ENCODE results near the gene ANKRD40CL.

Gene ANKRD40CL

DNA sequence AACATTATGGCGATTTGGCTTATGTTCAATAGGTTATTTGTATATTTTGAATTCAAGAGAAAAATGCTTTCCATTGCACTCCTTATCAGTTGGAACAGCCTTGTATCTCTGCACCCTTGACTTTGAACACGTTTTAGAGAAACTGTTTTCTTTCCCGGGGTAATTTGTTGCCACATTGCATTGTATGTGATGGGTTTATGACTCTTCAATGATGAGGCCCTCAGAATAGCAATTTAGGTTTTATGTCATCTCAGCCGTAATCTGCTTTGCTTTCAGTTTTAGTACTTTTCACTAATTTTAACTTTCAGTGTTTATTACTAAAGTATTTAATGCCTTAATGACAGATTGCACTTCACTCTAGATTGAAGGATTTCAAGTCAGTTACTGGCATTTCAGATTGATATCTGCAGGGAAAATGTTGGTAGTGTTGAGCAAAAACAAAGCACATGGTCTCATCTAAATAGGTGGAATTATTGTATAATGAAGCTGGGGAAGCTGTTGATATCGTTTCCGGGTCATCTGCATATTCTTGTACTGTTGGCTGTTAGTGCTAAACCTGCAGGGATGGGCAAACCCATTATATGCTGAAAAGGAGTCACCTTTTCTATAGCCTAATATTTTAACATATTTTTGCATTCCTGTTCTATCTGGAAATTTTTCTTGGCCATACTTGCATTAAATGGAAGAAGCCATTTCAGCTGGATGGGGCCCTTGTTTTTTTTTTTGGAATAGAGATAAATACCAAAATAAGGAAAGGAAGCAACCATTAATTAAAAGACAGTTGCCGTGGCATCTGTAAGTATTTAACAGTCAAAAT lies 45.9 kb downstream of the ANKRD40CL start:
- TF ChIP-seq CTCF (IDR thresholded peaks at IDR 0.05; ENCODE audit: low read length): no peak
- TF ChIP-seq EZH2 (optimal IDR thresholded peaks at IDR 0.05; ENCODE audit: low read depth, low read length): no peak
- no peak for TF ChIP-seq EZH2phosphoT487 (IDR thresholded peaks at IDR 0.05; ENCODE audit: low read length)
- H3K4me1 ChIP-seq (ENCODE audit: low read length): peaks cover 16% of the 10 kb centered on the region
- H3K9me3 ChIP-seq (replicated peaks; ENCODE audit: insufficient read depth, low read length): no peaks in the 10 kb centered on the region
- H3K9me2 ChIP-seq (replicated peaks; ENCODE audit: insufficient read depth, low read length): no peaks in the 10 kb centered on the region
- peaks cover 56% of the 10 kb centered on the region for H4K20me1 ChIP-seq (ENCODE audit: insufficient read depth, low read length)
- H3K79me2 ChIP-seq (ENCODE audit: low read length): peaks cover 71% of the 10 kb centered on the region
- DNase-seq: peak; percentile 26
- peak overlapping the region; percentile 13; the same call in 1 of the 2 replicates for H3K27ac ChIP-seq (ENCODE audit: low read length)
- H3K27me3 ChIP-seq (replicated peaks; ENCODE audit: insufficient read depth, low read length): no peaks in the 10 kb centered on the region
- peak overlapping the region; percentile 91 for H3K4me2 ChIP-seq (ENCODE audit: low read depth, low read length)
- H3K36me3 ChIP-seq (replicated peaks; ENCODE audit: insufficient read depth, low read length): no peaks in the 10 kb centered on the region; the same call in 1 of the 2 replicates
- peak overlapping the region; percentile 83 for H3K4me3 ChIP-seq (ENCODE audit: low read length)
- H3K9ac ChIP-seq (ENCODE audit: low read length): peak overlapping the region; percentile 95; the same call in 1 of the 2 replicates
- no peak overlapping the region for H2AFZ ChIP-seq (ENCODE audit: low read length)
- peaks cover 14% of the 10 kb centered on the region for H3F3A ChIP-seq (ENCODE audit: insufficient read depth, low read length)

DNA sequence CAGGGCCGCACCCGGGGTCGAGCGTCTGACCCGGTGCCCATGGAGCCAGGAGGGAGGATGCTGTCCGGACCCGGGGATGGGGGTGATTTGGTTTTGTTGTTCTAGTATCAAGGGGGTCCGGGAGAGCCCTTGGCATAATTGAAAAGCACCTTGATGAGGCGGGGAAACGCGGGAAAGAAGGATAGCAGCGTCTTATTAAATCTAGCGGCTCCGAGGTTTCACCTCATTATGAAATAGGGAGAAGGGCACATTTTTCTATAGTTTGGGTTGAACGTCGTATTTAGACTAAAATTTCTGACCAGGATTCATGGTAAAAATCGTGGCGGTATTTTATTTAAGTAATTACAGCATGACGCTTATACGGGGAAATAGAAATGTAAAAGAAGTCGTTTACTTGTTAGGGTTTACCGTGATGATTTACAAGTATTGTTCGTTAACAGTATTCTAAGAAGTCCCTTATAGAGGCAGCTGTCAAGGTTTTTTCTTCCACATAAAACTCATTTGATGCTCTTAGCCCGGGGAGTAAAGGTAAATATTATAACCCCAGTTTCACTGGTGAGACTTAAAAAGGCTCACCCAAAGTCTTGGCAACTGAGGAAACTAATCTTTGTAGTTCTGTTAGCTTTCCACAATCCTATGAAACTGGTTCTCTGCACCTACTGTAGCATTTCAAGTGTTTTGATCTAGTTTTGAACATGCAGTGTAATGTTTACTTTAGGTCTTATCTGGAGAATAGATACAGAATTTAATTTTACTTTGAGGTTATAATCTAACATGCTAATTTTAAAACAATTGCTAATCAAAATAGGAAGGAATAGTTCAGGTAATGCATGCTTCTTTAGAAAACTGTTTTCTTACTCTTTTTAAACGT lies 47.2 kb downstream of the ANKRD40CL start:
- Histone ChIP-seq H3K36me3 (replicated peaks; ENCODE audit: insufficient read depth, low read length) (no peaks in the 10 kb centered on the region; the same call in 1 of the 2 replicates), H2AFZ (ENCODE audit: low read length) (peak overlapping the region; percentile 55; the same call in 1 of the 2 replicates), H3F3A (ENCODE audit: insufficient read depth, low read length) (peaks cover 14% of the 10 kb centered on the region), H3K4me2 (ENCODE audit: low read depth, low read length) (peak overlapping the region; percentile 91), H3K9me2 (replicated peaks; ENCODE audit: insufficient read depth, low read length) (no peaks in the 10 kb centered on the region), H4K20me1 (ENCODE audit: insufficient read depth, low read length) (peaks cover 44% of the 10 kb centered on the region), H3K4me3 (ENCODE audit: low read length) (peak overlapping the region; percentile 83), H3K9me3 (replicated peaks; ENCODE audit: insufficient read depth, low read length) (no peaks in the 10 kb centered on the region), H3K9ac (ENCODE audit: low read length) (peak overlapping the region; percentile 95), H3K27ac (ENCODE audit: low read length) (peak overlapping the region; percentile 87), H3K79me2 (ENCODE audit: low read length) (peaks cover 58% of the 10 kb centered on the region), H3K27me3 (replicated peaks; ENCODE audit: insufficient read depth, low read length) (no peaks in the 10 kb centered on the region), H3K4me1 (ENCODE audit: low read length) (peaks cover 16% of the 10 kb centered on the region)
- DNase-seq: no peak
- no peak for TF ChIP-seq CTCF (IDR thresholded peaks at IDR 0.05; ENCODE audit: low read length)
- TF ChIP-seq EZH2 (optimal IDR thresholded peaks at IDR 0.05; ENCODE audit: low read depth, low read length): no peak
- no peak for TF ChIP-seq EZH2phosphoT487 (IDR thresholded peaks at IDR 0.05; ENCODE audit: low read length)

- Histone ChIP-seq H3K9ac (ENCODE audit: low read length) (peak within 1 kb of the TSS; percentile 95), H3K27ac (ENCODE audit: low read length) (peak within 1 kb of the TSS; percentile 87), H2AFZ (ENCODE audit: low read length) (peak within 1 kb of the TSS; percentile 68), H3K27me3 (replicated peaks; ENCODE audit: insufficient read depth, low read length) (no peaks in the 10 kb centered on the region), H3K36me3 (replicated peaks; ENCODE audit: insufficient read depth, low read length) (no peaks in the 10 kb centered on the region; the same call in 1 of the 2 replicates), H3K9me3 (replicated peaks; ENCODE audit: insufficient read depth, low read length) (no peaks in the 10 kb centered on the region), H3F3A (ENCODE audit: insufficient read depth, low read length) (peaks cover 14% of the 10 kb centered on the region), H3K79me2 (ENCODE audit: low read length) (peaks cover 50% of the 10 kb centered on the region), H3K4me1 (ENCODE audit: low read length) (peaks cover 16% of the 10 kb centered on the region), H3K9me2 (replicated peaks; ENCODE audit: insufficient read depth, low read length) (no peaks in the 10 kb centered on the region), H4K20me1 (ENCODE audit: insufficient read depth, low read length) (peaks cover 37% of the 10 kb centered on the region), H3K4me3 (ENCODE audit: low read length) (peak within 1 kb of the TSS; percentile 83), H3K4me2 (ENCODE audit: low read depth, low read length) (peak within 1 kb of the TSS; percentile 91)
- TF ChIP-seq EZH2phosphoT487 (IDR thresholded peaks at IDR 0.05; ENCODE audit: low read length) (no peak), CTCF (IDR thresholded peaks at IDR 0.05; ENCODE audit: low read length) (no peak)
- DNase-seq: peak; percentile 95
These were observed 48.0 kb downstream of the ANKRD40CL start, which contains the start of gene LUC7L3 for GRCh38 chr17:50719144-50719923. Gene LUC7L3 (plus strand): TSS chr17:50719603. CDS start chr17:50719733, 130 bp downstream.
